HG03457 (cell line): ENCODE data around the gene CBFA2T3.

Source experiments
- ATAC-seq: cut with Tn5 transposase; IDR thresholded peaks from one replicate; pipeline ENCODE4 v1.9.1; 2021; ENCODE audit warnings: moderate number of reproducible peaks; ENCODE audit not compliant: unreplicated experiment

Gene CBFA2T3

GRCh38 chr16:88844419-88845036 is 132.5 kb downstream of the CBFA2T3 start:
- no peak for ATAC-seq

DNA sequence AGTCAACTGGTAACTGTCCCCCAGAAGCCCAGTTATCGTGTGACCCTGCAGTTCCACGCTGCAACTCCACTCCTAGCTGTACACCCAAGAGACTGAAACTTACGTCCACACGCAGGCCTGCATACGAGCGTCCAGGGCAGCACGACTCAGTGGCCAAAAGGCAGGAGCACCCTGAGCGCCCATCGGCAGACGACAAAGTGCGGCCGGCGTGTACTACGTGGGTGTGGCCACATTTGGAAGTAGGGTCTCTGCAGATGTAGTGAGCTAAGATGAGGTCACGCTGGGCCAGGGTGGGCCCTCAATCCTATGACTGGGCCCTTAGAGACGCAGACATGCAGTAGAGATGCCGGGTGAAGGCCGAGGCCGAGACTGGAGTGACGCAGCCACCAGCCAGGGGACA is 133.8 kb downstream of the CBFA2T3 start:
- ATAC-seq = no peak

DNA sequence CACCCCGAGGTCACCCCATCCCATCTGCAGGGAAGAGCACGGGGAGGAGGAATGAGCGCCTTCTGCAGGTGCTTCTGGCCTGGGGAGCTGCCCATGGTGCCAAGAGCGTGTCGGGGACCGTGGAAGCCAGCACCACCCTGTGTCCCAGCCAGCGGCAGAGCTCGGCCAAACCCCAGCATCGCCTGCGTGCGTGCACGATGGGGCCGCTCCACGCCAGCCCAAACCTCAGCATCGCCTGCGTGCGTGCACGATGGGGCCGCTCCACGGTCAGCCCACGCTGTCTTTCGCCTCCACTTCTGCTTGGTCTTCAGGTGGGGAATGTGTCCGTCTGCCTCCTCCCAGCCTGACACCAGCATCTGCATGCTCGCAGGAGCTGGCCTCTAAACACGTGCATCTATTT is 134.2 kb downstream of the CBFA2T3 start:
- ATAC-seq = no peak

DNA sequence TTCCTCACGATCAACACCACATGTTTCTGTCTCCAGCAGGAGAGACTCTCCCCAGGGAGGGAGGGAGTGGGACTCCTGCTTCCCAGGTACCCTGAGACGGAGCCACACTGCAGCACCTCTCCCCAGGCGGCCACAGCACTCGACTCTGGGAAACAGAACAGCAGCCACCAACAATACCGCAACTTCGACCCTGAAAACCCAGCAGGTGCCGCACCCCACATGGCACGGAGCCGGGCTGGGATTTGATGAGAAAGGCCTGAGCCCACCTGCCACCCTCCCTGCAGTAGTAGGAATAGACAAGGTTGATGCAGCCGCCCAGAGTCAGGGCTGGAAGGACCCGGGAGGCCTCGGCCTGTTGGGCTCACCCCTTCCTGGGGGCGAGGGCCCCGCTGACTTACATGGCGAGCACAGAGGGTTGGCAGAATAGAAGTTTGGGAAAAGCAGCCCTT is 134.7 kb downstream of the CBFA2T3 start:
- no peak for ATAC-seq

DNA sequence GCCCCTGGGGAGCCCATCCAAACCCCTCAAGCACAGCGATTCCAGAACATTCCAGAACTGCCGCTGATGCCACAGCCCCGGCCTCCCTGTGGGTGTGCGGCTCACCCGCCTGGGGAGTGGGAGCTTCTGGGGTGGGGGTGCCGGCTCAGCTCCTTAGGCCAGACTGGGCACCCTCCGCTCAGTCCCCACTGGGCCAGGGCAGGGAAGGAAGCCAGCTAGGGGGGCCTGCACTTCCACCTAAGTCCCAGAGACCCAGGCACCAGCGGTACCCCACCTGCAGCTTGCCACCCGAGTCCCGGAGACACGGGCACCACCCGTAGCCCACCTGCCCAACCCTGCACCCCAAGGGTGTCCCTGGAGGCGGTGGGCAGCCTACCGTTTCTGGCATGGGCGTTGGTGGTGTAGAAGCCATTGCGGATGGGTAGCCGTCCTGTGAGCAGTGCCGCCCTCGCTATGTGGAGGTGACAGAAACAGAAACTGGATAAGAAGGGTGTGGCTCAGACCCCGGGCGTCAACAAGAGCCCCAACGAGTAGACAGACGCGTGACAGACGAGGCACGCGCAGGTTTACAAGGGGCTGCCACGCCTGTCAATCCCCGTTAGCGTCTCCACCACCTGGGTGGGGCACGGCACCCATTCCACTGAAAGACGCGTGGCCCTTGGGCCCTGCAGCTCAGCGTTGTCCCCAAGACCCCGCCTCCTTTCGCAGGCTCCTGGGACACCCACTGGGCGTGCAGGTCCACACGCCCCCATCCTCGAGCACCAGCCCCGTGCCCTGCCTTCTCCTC is 135.3 kb downstream of the CBFA2T3 start:
- no peak for ATAC-seq

GRCh38 chr16:88840600-88841215 is 136.3 kb downstream of the CBFA2T3 start:
- ATAC-seq = no peak

DNA sequence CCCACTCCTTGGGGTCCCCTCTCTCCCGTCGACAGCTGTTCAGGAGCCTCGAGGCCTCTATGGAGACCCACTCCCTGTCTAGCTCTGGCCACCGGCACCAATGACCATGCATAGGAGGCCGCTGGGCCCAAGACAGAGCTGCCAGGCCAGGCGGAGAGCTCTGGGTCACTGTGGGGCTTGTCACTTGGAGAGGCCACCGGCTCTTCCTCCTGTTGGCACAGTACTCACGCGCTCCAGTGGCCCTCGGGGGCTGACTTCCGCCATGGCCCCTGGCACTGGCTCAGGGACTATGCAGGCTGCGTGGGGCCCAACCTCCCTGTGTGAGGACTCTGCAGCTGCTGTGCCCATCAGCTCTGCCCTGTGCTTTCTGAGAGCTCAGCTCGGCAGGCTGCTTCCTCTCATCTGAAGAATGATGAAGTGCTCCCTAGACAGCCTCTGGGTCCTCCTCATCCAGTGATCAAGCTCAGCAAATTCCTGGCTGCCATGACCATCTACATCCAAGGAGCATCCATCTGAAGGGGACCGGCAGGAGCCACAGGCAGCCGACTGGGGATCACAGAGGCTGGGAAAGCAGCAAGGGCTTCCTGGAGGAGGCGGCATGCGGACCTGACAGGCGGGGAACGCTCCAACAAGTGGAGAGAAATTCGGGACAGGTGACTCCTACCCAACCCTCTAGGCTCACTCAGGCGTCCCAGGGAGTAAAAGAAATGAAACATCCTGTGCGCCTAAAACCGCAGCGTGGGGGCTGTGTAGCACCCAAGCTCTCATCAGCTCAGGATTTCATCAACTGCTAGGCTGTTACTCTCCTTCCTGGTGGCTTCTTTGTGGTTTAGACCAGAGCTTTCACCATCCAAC is 137.0 kb downstream of the CBFA2T3 start:
- no peak for ATAC-seq

DNA sequence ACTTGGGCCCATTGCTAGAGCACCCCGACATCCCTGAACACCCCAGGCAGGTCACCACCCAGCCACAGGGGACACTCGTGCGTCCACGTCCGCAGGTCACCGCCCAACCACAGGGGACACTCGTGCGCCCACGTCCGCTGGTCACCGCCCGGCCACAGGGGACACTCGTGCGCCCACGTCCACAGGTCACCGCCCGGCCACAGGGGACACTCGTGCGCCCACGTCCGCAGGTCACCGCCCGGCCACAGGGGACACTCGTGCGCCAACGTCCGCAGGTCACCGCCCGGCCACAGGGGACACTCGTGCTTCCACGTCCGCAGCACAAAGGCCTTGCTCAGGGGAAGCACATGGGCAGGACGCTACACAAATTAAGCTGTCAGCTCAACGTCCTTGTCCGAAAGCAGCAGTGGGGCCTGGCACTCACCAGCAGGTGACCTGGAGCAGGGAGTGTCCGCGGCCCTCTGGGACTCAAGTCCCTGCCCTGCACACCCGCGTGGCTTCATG is 137.9 kb downstream of the CBFA2T3 start:
- no peak for ATAC-seq

GRCh38 chr16:88838566-88838965 is 138.4 kb downstream of the CBFA2T3 start:
- ATAC-seq = no peak

- no peak for ATAC-seq
These were observed 139.2 kb downstream of the CBFA2T3 start for GRCh38 chr16:88837806-88838205.

GRCh38 chr16:88836791-88837190 is 140.2 kb downstream of the CBFA2T3 start:
- no peak for ATAC-seq

DNA sequence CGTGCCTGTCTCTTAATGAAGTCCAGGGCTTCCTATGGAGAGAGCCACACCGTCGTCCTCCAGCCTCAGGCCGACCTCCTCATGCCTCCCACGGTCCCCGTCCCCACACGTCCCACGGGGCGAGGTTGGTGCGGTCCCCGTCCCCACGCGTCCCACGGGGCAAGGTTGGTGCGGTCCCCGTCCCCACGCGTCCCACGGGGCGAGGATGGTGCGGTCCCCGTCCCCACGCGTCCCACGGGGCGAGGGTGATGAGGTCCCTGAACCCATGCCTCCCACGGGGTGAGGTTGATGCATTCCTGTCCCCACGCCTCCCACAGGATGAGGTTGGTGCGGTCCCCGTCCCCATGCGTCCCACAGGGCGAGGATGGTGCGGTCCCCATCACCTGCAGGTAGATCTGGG is 141.2 kb downstream of the CBFA2T3 start:
- no peak for ATAC-seq

DNA sequence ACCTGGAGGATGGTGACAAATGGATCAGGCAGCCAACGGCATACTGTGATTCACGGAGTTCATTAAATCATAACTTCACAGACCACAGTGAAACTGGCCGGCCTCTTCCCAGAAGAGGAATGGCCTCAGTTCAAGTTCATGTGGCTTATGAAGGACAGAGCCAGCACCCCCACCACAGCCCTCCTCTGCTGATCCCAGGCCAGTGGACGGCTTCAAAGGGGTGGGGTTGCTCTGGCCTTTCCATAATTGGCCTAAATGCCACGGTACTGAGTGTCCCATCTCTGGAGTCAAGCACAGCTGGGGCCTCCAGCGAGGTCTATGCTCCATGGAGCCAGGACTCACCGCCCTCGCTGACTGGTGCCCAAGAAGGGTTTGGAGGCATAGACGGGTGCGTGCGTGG is 141.6 kb downstream of the CBFA2T3 start:
- no peak for ATAC-seq

DNA sequence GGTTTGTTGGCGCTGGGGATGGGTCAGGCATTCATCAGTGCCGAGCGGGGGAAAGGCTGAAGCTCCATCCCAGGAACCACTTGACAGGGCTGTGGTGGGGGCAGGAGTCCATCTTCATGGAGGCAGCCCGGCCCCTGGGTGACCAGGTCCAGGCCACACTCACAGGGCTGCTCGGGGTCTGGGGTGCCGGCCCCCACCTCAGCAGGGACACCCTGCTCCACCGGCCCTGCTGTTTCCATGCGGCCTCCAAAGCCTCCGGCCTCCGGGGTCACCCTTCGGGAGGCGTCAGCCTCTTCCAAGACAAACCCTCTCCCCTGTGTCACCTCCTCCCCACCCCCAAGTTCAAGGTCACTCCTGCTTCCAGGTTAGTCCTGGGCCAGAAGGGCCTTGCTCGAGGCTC is 142.3 kb downstream of the CBFA2T3 start:
- ATAC-seq = no peak

DNA sequence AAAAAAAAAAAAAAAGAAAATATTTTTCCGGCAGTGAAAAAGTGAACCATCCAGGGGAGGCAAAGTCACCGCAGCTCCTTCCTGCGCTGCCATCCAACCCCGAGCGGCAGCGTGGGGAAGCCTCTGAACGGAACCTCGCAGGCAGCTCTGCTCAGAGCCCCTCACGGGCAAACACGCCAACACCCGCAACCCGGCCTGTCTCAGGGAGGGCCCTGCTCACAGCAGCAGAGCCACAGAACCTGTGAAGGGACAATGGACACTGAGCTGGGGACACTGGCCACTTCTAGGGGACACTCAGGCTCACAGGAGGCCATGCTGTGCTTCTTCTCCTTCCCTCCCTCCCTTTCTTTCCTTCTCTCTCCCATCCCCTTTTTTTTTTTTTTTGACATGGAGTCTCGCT is 143.9 kb downstream of the CBFA2T3 start:
- no peak for ATAC-seq

GRCh38 chr16:88831838-88832237 is 145.2 kb downstream of the CBFA2T3 start:
- no peak for ATAC-seq

DNA sequence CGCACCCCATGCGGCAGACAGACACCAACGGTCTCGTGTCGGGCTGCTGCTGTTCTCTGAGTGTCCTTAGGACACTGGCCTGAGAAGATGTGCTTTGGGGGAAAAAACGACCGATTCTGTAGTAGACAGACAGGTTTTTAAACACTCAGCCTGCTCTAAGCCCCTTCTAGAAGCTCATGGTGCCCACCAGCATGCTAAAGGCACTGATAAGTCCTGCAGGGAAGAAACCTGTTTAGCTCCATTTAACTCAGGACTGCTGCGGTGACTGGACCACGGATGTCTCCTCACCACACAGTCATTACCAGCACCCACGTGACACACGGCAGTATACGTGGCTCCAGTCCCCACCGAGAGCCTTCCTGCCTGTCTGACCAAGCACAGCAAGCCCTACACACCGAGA is 146.2 kb downstream of the CBFA2T3 start:
- no peak for ATAC-seq

GRCh38 chr16:88830258-88830657 is 146.7 kb downstream of the CBFA2T3 start:
- no peak for ATAC-seq

- no peak for ATAC-seq
These were observed 148.3 kb downstream of the CBFA2T3 start for GRCh38 chr16:88828711-88829110.

GRCh38 chr16:88827727-88828126 is 149.3 kb downstream of the CBFA2T3 start:
- ATAC-seq = no peak
